Breast epithelium (tissue), 3 donors: ENCODE data around the gene PPM1D.

Experiments
- POLR2A ChIP-seq: fragments of 450-650 bp; IDR thresholded peaks from one replicate; pipeline ENCODE4 v1.6.1; 2016; ENCODE audit warnings: antibody characterized with exemption, mild to moderate bottlenecking, moderate library complexity
- POLR2AphosphoS5 ChIP-seq, 3 donors: sonication (generic); formaldehyde crosslinking; IDR thresholded peaks; one replicate each; pipeline ENCODE4 v1.6.1; 2017; ENCODE audit warnings: antibody characterized with exemption in 3 of 3
- TF ChIP-seq, protein P1 (sequence below), 3 donors: fragments of 450-650 bp; IDR thresholded peaks; one replicate each; pipeline ENCODE4 v1.5.1; 2016 to 2017; ENCODE audit warnings: antibody characterized with exemption in 3 of 3, mild to moderate bottlenecking in 3 of 3, moderate library complexity in 3 of 3

DNA sequence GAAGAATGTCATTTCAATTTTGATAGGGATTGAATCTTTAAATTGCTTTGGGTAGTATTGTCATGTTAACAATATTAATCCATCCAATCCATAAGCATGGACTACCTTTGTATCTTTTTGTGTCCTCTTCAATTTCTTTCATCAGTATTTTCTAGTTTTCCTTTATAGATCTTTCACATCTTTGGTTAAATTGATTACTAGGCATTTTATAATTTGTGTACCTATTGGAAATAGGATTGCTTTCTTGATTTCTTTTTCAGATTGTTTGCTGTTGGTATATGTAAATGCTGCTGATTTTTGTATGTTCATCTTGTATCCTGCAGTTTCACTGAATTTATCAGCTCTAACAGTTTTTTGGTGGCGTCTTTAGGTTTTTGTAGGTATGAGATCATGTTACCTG lies 53.6 kb downstream of the PPM1D start:
- TF ChIP-seq, protein P1, sequence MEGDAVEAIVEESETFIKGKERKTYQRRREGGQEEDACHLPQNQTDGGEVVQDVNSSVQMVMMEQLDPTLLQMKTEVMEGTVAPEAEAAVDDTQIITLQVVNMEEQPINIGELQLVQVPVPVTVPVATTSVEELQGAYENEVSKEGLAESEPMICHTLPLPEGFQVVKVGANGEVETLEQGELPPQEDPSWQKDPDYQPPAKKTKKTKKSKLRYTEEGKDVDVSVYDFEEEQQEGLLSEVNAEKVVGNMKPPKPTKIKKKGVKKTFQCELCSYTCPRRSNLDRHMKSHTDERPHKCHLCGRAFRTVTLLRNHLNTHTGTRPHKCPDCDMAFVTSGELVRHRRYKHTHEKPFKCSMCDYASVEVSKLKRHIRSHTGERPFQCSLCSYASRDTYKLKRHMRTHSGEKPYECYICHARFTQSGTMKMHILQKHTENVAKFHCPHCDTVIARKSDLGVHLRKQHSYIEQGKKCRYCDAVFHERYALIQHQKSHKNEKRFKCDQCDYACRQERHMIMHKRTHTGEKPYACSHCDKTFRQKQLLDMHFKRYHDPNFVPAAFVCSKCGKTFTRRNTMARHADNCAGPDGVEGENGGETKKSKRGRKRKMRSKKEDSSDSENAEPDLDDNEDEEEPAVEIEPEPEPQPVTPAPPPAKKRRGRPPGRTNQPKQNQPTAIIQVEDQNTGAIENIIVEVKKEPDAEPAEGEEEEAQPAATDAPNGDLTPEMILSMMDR (IDR thresholded peaks at IDR 0.05), result no peak
- TF ChIP-seq POLR2A (no peak), POLR2AphosphoS5 (IDR thresholded peaks at IDR 0.05) (no peak)
